CD14-positive monocyte (primary cell): ENCODE results near the gene RGS3. TPM values are rescaled to one million over a fixed set of nuclear protein-coding genes. Genes with fewer than 3 reads are reported as not detected.
A peak's percentile ranks its signal among the peaks of the same experiment; 100 is the strongest.

Experiments used
- DNase-seq, 3 donors: peaks; one replicate each; pipeline ENCODE4 v3.0.0-alpha.2; 2011 to 2022
- H2AFZ ChIP-seq: 2 replicates; pipeline ENCODE4 v1.6.0; 2012; ENCODE audit warnings: mild to moderate bottlenecking, low read depth, low read length, inconsistent platforms; ENCODE audit not compliant: insufficient read depth, poor library complexity, severe bottlenecking
- H3K27ac ChIP-seq, 2 donors: 1 replicate in 1 of 2; 2 replicates in 1 of 2; pipeline ENCODE4 v1.5.1; 2012 to 2013; ENCODE audit warnings: low read length in 2 of 2, control low read depth in 1 of 2, inconsistent platforms in 1 of 2, low read depth in 1 of 2, mild to moderate bottlenecking in 1 of 2
- H3K27me3 ChIP-seq, 2 donors: one replicate each; pipeline versions ENCODE4 v1.6.0 to v1.6.1; 2011 to 2013; ENCODE audit warnings: low read length in 2 of 2; ENCODE audit not compliant: control insufficient read depth in 2 of 2, insufficient read depth in 2 of 2
- H3K36me3 ChIP-seq, 2 donors: replicated peaks in 1 of 2; 1 replicate in 1 of 2; 2 replicates in 1 of 2; pipeline versions ENCODE4 v1.5.1 to v1.6.1; 2012 to 2013; ENCODE audit warnings: low read length in 2 of 2, control low read depth in 1 of 2, inconsistent platforms in 1 of 2, mild to moderate bottlenecking in 1 of 2; ENCODE audit not compliant: insufficient read depth in 2 of 2, control insufficient read depth in 1 of 2
- H3K4me1 ChIP-seq, 2 donors: 1 replicate in 1 of 2; 2 replicates in 1 of 2; pipeline versions ENCODE4 v1.5.1 to v1.6.1; 2012 to 2013; ENCODE audit warnings: low read length in 2 of 2, control low read depth in 1 of 2, inconsistent platforms in 1 of 2, mild to moderate bottlenecking in 1 of 2, moderate library complexity in 1 of 2; ENCODE audit not compliant: insufficient read depth in 2 of 2, control insufficient read depth in 1 of 2
- H3K4me2 ChIP-seq: replicated peaks from 2 replicates; pipeline ENCODE3; 2012; ENCODE audit warnings: low read length, moderate library complexity, mild to moderate bottlenecking; ENCODE audit not compliant: poor library complexity, severe bottlenecking; ENCODE audit errors: extremely low read depth
- H3K4me3 ChIP-seq, 3 experiments: fragments of 200-600 bp in 1 of 3; sonication (generic) in 1 of 3; replicated peaks in 1 of 3; 1 replicate in 2 of 3; 2 replicates in 1 of 3; pipeline ENCODE4 v1.5.1; 2011 to 2013; ENCODE audit warnings: low read length in 3 of 3, mild to moderate bottlenecking in 3 of 3, control low read depth in 2 of 3, low read depth in 2 of 3, inconsistent platforms in 1 of 3, moderate library complexity in 1 of 3
- H3K79me2 ChIP-seq: 2 replicates; pipeline ENCODE4 v1.6.0; 2012; ENCODE audit warnings: mild to moderate bottlenecking, control low read depth, inconsistent platforms, low read length, moderate library complexity; ENCODE audit not compliant: insufficient read depth
- H3K9ac ChIP-seq: 2 replicates; pipeline ENCODE4 v1.6.0; 2017; ENCODE audit warnings: low read length, mild to moderate bottlenecking; ENCODE audit not compliant: insufficient read depth, poor library complexity, severe bottlenecking
- H3K9me3 ChIP-seq, 2 donors: replicated peaks in 1 of 2; 1 replicate in 1 of 2; 2 replicates in 1 of 2; pipeline versions ENCODE4 v1.5.1 to v1.6.1; 2012 to 2013; ENCODE audit warnings: low read length in 2 of 2, control low read depth in 1 of 2; ENCODE audit not compliant: control insufficient read depth in 1 of 2, insufficient read depth in 1 of 2
- H4K20me1 ChIP-seq: 2 replicates; pipeline ENCODE4 v1.6.0; 2012; ENCODE audit warnings: mild to moderate bottlenecking, low read length, control low read depth, moderate library complexity; ENCODE audit not compliant: insufficient read depth
- H3K27ac Mint-ChIP-seq, 7 donors: one replicate each; pipeline ENCODE4 v1.8.0; 2020; ENCODE audit warnings: mild to moderate bottlenecking in 7 of 7, mixed read lengths in 7 of 7, moderate library complexity in 6 of 7, inconsistent platforms in 2 of 7
- H3K27me3 Mint-ChIP-seq, 3 donors: one replicate each; pipeline ENCODE4 v1.8.0; 2021 to 2022; ENCODE audit warnings: low read depth in 3 of 3, mild to moderate bottlenecking in 3 of 3, mixed read lengths in 3 of 3, moderate library complexity in 3 of 3, inconsistent platforms in 1 of 3
- H3K36me3 Mint-ChIP-seq, 2 donors: one replicate each; pipeline ENCODE4 v1.8.0; 2020; ENCODE audit warnings: mixed read lengths in 2 of 2, inconsistent platforms in 1 of 2, mild to moderate bottlenecking in 1 of 2
- H3K4me1 Mint-ChIP-seq: one replicate; pipeline ENCODE4 v1.8.0; 2020; ENCODE audit warnings: mild to moderate bottlenecking, mixed read lengths
- H3K4me3 Mint-ChIP-seq, 2 donors: one replicate each; pipeline ENCODE4 v1.8.0; 2020; ENCODE audit warnings: mild to moderate bottlenecking in 2 of 2, mixed read lengths in 2 of 2, moderate library complexity in 1 of 2
- H3K9me3 Mint-ChIP-seq, 7 donors: one replicate each; pipeline ENCODE4 v1.8.0; 2020 to 2022; ENCODE audit warnings: mixed read lengths in 7 of 7, mild to moderate bottlenecking in 6 of 7, moderate library complexity in 6 of 7, inconsistent platforms in 2 of 7
- WGBS: methylation state at CpG from one replicate; pipeline ENCODE4 v1.1.5; 2013; ENCODE audit warnings: missing lambda C conversion rate; ENCODE audit not compliant: insufficient coverage; 5-methylcytosine and 5-hydroxymethylcytosine counted together
- intact Hi-C, 2 donors: fragments of 100-400 bp; cut with micrococcal nuclease; formaldehyde crosslinking; loops; one replicate each; pipeline versions ENCODE4 v1.15.0 to v1.15.1; 2023
- polyA plus RNA-seq, 3 donors: library from polyadenylated mRNA; depleted of rRNA in 1 of 3; unstranded in 2 of 3; stranded (reverse) in 1 of 3; fragments of 300-500 nt in 2 of 3; fragments of >200 nt in 1 of 3; fragmentation: Illumina TruSeq in 2 of 3; gene quantifications; 1 replicate in 2 of 3; 2 replicates in 1 of 3; pipeline ENCODE4 v1.2.3, GENCODE V29; 2012 to 2021
- TF ChIP-seq, protein P1 (sequence below): fragments of 200-600 bp; IDR thresholded peaks from one replicate; pipeline ENCODE4 v1.8.0; 2022; ENCODE audit warnings: antibody characterized with exemption, mild to moderate bottlenecking

The RGS3 gene
- polyA plus RNA-seq, 3 donors: 9.1 to 16.2 (median 15.8) TPM

GRCh38 chr9:113524468-113524867 is 60.9 kb downstream of the RGS3 start:
- H3K9ac ChIP-seq: no peak overlapping the region
- no peak overlapping the region for H2AFZ ChIP-seq
- peak overlapping the region; percentile 68 to 77 for H3K27ac ChIP-seq
- peak overlapping the region in 1 of 3 experiments; percentile 74 for H3K4me3 ChIP-seq
- no peaks in the 10 kb centered on the region for H3K9me3 ChIP-seq
- TF ChIP-seq, protein P1, sequence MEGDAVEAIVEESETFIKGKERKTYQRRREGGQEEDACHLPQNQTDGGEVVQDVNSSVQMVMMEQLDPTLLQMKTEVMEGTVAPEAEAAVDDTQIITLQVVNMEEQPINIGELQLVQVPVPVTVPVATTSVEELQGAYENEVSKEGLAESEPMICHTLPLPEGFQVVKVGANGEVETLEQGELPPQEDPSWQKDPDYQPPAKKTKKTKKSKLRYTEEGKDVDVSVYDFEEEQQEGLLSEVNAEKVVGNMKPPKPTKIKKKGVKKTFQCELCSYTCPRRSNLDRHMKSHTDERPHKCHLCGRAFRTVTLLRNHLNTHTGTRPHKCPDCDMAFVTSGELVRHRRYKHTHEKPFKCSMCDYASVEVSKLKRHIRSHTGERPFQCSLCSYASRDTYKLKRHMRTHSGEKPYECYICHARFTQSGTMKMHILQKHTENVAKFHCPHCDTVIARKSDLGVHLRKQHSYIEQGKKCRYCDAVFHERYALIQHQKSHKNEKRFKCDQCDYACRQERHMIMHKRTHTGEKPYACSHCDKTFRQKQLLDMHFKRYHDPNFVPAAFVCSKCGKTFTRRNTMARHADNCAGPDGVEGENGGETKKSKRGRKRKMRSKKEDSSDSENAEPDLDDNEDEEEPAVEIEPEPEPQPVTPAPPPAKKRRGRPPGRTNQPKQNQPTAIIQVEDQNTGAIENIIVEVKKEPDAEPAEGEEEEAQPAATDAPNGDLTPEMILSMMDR: no peak
- peaks cover 0 to 2% (median 2%) of the 10 kb centered on the region in 3 donors for H3K27me3 Mint-ChIP-seq
- no peaks in the 10 kb centered on the region for H3K79me2 ChIP-seq
- H4K20me1 ChIP-seq: no peaks in the 10 kb centered on the region
- peaks cover 0 to 2% of the 10 kb centered on the region in 2 donors for H3K36me3 Mint-ChIP-seq
- peak overlapping the region in 4 of 7 donors; percentile 4 to 90 (median 82) for H3K27ac Mint-ChIP-seq
- no peaks in the 10 kb centered on the region for H3K36me3 ChIP-seq
- H3K4me1 ChIP-seq: peaks cover 31 to 32% of the 10 kb centered on the region in 2 donors
- H3K9me3 Mint-ChIP-seq: no peaks in the 10 kb centered on the region
- 59% methylated on average over 3 of the region's 4 CpGs for WGBS
- peak overlapping the region; percentile 76 for H3K4me2 ChIP-seq
- peaks cover 33% of the 10 kb centered on the region for H3K4me1 Mint-ChIP-seq
- no peak for DNase-seq
- no peaks in the 10 kb centered on the region for H3K27me3 ChIP-seq
- peak overlapping the region; percentile 79 to 91 for H3K4me3 Mint-ChIP-seq
- intact Hi-C loops: loop anchor here in 1 of 2 donors (10.0 kb wide), 1 partner anchor 60 kb away; no protein-coding TSS in a partner anchor

DNA sequence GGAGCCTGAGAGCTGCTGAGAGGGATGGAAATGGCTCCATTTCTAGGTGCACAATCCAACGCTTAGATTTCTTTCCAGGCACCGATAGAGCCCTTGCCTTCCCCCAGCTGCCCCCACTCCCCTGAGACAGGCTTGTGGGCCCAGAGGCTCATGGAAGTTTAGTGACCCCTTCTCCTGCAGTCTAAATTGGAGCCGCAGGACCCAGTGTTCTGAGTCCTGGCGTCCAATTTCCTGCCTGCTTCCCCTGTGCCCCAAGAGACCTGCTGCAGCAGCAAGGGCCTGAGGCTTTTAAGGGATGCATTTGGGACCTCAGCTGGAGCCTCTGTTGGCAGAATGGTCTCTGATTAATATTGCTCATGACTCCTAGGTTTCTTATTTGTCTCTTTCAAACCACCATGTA is 61.7 kb downstream of the RGS3 start:
- Histone ChIP-seq H3K36me3 (no peaks in the 10 kb centered on the region), H3K27me3 (no peaks in the 10 kb centered on the region), H2AFZ (no peak overlapping the region), H3K79me2 (no peaks in the 10 kb centered on the region), H3K27ac (no peak overlapping the region), H3K4me1 (peaks cover 31 to 32% of the 10 kb centered on the region in 2 donors), H3K9me3 (no peaks in the 10 kb centered on the region), H3K9ac (no peak overlapping the region), H4K20me1 (no peaks in the 10 kb centered on the region), H3K4me3 (no peak overlapping the region), H3K4me2 (no peak overlapping the region)
- Mint-ChIP-seq H3K27me3 (peaks cover 0 to 2% (median 2%) of the 10 kb centered on the region in 3 donors), H3K36me3 (peaks cover 0 to 2% of the 10 kb centered on the region in 2 donors), H3K9me3 (no peaks in the 10 kb centered on the region), H3K27ac (no peak overlapping the region), H3K4me1 (peaks cover 35% of the 10 kb centered on the region), H3K4me3 (no peak overlapping the region)
- intact Hi-C loops: loop anchor here (5.0 to 10.0 kb wide), 2 partner anchors 42 to 60 kb away; no protein-coding TSS in a partner anchor
- 100% methylated on average over 3 of the region's 4 CpGs for WGBS
- no peak for DNase-seq
- TF ChIP-seq, protein P1: no peak
